HAP-1 (cell line): ENCODE measurements around the gene SLC22A9.
"Not testable (repeated sequence)": the region's sequence is repeated elsewhere in the genome, so short reads cannot be mapped to it uniquely, and the experiment has no call there.

Experiments used
- DNase-seq, 2 experiments: peaks; one replicate each; pipeline ENCODE4 v3.0.0-alpha.2; 2016 to 2020; ENCODE audit warnings: low spot score in 2 of 2
- H3K27me3 ChIP-seq: fragments of 250-450 bp; sonication (Bioruptor Pico); 2 replicates; pipeline ENCODE4 v1.5.1; 2020; ENCODE audit warnings: low read depth, mild to moderate bottlenecking, moderate library complexity
- H3K36me3 ChIP-seq: fragments of 250-450 bp; sonication (Bioruptor Pico); replicated peaks from 2 replicates; pipeline ENCODE4 v1.5.1; 2020; ENCODE audit warnings: mild to moderate bottlenecking
- H3K4me1 ChIP-seq: fragments of 250-450 bp; sonication (Bioruptor Pico); 2 replicates; pipeline ENCODE4 v1.5.1; 2020; ENCODE audit warnings: mild to moderate bottlenecking
- H3K4me3 ChIP-seq: fragments of 250-450 bp; sonication (Bioruptor Pico); 2 replicates; pipeline ENCODE4 v1.5.1; 2020; ENCODE audit warnings: mild to moderate bottlenecking, moderate library complexity
- H3K9me3 ChIP-seq: fragments of 250-450 bp; sonication (Bioruptor Pico); 2 replicates; pipeline ENCODE4 v1.5.1; 2020; ENCODE audit warnings: mild to moderate bottlenecking, moderate library complexity
- in situ Hi-C: fragments of 300-500 bp; cut with MboI; formaldehyde crosslinking; loops from 3 replicates; pipeline ENCODE4 v1.14.3; 2020; ENCODE audit warnings: low sequenced_read_pairs, inconsistent platforms, mixed read lengths

The SLC22A9 gene

DNA sequence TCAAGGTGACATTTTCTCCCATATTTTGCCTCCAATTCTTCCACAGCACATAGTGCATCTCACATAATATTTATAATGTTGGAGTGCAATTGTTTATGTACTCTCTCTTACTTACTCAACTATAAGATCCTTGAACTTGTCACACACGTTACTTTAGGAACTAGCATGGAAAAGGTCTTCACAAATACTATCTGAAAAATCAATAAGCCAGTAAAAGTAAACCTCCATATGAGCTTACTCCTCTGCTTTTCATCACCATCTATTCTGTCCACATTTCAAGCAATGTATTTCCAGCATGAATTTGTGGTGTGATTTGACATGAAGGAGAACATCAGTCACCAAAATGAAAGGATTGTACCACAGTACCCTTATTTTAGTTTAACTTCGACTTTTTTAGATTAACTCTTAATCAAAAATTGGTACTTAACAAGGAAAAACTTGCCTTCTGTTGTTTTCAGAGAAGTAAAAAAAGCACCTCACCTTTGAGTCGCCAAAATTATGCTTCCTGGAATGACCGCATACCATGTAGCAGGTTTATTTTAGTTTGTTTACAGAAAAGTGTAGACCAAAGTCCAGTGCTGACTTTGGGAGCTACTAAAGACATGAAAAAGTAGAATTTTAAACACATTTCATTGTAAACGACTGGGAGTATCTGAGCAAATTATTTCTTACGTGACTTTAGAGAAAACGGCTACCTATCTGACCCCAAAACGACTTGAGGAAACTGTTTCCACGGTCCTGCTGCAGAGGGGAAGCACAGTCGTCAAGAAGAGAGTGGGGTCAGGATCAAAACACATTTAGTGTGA, at the start of gene SLC22A9:
Gene SLC22A9 (plus strand): TSS at position 621 of the 806 bp plus-strand sequence. CDS start 272 bp downstream, outside the sequence.
- H3K4me1 ChIP-seq = no peaks in the 10 kb centered on the region
- H3K27me3 ChIP-seq = peaks cover 4% of the 10 kb centered on the region; the same call in 1 of the 2 replicates
- H3K36me3 ChIP-seq = no peaks in the 10 kb centered on the region
- in situ Hi-C loops = no loop called here
- H3K9me3 ChIP-seq = no peaks in the 10 kb centered on the region
- no peak within 1 kb of the TSS for H3K4me3 ChIP-seq
- DNase-seq = no peak

DNA sequence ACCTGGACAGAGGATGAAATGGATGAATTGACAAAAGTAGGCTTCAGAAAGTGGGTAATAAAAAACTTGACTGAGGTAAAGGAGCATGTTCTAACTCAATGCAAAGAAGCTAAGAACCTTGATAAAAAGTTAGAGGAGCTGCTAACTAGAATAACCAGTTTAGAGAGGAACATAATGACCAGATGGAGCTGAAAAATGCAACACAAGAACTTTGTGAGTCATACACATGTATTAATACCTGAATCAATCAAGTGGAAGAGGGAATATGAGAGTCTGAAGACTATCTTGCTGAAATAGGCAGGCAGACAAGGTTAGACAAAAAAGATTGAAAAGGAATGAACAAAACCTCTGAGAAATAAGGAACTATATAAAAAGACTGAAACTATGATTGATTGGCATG, 47.9 kb upstream of the SLC22A9 start:
- no peaks in the 10 kb centered on the region for H3K36me3 ChIP-seq
- no peak for DNase-seq
- no peaks in the 10 kb centered on the region for H3K4me1 ChIP-seq
- no peak overlapping the region for H3K4me3 ChIP-seq
- in situ Hi-C loops = no loop called here
- H3K9me3 ChIP-seq = no peaks in the 10 kb centered on the region
- H3K27me3 ChIP-seq = no peaks in the 10 kb centered on the region

DNA sequence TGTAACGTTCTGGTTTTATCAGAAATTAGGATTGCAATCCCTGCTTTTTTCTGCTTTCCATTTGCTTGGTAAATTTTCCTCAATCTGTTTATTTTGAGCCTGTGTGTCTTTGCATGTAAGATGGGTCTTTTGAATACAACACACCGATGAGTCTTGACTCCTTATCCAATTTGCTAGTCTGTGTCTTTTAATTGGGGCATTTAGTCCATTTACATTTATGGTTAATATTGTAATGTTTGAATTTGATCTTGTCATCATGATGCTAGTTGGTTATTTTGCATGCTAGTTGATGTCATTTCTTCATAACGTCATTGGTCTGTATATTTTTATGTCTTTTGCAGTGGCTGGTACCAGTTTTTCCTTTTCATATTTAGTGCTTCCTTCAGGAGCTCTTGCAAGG, 34.5 kb upstream of the SLC22A9 start:
- in situ Hi-C loops, H3K27me3 ChIP-seq, H3K4me3 ChIP-seq, H3K4me1 ChIP-seq, H3K36me3 ChIP-seq, DNase-seq, H3K9me3 ChIP-seq: not testable (repeated sequence)

DNA sequence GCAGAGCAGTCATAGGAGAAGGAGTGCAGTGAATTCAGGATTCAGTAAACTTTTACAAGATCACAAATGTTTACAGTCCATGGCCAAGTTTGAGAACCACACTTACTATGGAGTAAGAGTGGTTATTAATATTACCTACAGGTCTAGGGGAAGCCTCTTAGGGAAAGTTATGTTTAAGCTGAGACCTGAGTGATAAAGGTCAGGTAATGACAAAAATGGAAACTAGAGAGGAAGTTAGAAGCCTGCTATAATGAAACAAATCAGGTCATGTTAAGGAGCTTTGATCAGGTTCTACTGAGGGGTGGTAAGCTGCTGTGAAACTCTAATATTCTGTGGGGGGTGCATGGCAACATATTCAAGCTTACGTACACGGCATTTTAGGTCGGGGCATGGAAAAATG, 32.5 kb upstream of the SLC22A9 start:
- Histone ChIP-seq H3K36me3 (no peaks in the 10 kb centered on the region), H3K9me3 (no peaks in the 10 kb centered on the region), H3K4me3 (no peak overlapping the region), H3K4me1 (no peaks in the 10 kb centered on the region), H3K27me3 (no peaks in the 10 kb centered on the region)
- DNase-seq = no peak
- in situ Hi-C loops = no loop called here

DNA sequence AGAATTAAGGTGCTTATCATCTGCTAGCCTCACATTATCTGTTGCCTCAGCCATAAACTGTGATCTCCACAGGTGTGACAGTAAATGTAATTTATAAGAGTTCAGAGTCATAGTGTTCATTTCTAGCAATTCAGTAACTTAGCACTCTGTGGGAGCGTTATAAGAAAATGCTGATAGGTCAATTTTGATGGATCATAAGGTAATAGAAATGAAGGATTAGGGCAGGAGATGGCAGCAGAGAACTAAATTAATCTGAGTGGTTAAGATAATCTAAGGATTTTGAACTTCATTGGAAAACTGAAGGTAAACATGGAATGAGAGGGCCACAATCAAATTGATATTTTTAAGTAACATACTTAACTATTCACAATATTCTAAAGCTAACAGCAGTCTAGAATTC, 26.5 kb upstream of the SLC22A9 start:
- Histone ChIP-seq H3K4me3 (no peak overlapping the region), H3K9me3 (no peaks in the 10 kb centered on the region), H3K4me1 (no peaks in the 10 kb centered on the region), H3K27me3 (no peaks in the 10 kb centered on the region), H3K36me3 (no peaks in the 10 kb centered on the region)
- DNase-seq = no peak
- in situ Hi-C loops = no loop called here

DNA sequence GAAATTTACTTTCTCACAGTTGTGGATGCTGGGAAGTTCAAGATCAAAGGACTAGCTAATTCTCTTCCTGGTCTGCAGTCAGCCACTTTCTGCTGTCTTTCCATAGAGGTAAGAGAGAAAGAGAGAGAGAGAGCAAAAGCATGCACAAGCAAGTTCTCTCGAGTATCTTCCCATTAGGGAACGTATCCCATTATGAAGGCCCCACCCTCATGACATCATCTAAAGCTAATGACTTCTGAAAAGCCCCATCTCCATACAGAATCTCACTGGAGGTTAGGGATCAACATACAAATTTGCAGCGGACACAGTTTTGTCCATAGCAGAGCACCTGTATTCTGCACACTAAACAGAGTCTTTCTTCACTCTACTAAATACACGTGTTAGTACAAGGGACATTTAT, 17.4 kb upstream of the SLC22A9 start:
- H3K4me3 ChIP-seq = no peak overlapping the region
- H3K36me3 ChIP-seq = no peaks in the 10 kb centered on the region
- no peaks in the 10 kb centered on the region for H3K4me1 ChIP-seq
- DNase-seq = no peak
- in situ Hi-C loops = no loop called here
- no peaks in the 10 kb centered on the region for H3K9me3 ChIP-seq
- no peaks in the 10 kb centered on the region for H3K27me3 ChIP-seq

DNA sequence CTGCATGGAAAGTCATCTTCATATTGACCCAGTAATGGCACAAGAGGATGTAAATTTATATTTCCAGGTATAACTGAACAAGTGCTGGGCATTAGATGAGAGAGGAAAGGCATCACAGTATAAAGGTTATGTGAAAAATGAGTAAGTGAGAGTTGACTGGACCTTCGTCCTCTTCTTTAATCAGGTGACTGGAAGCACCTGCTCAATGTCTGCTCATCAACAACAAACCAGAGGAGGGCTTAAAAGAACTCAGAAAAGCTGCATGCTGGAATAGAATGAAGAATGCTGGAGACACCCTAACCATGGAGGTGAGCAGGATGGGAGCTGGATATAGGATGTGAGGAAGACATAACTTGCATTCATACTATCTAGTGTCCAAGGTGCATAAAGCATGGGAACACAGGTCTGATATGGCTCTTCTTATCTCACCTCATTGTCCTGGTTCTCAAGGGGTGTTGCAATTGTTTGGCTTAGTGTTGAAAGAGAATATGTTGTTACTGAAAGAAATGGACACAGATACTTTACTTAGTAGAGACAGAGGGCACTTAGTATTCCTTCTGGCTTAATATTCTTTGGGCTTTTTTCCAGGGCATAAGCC, 7.3 kb upstream of the SLC22A9 start:
- H3K36me3 ChIP-seq = no peaks in the 10 kb centered on the region
- H3K4me3 ChIP-seq = no peak overlapping the region
- no peaks in the 10 kb centered on the region for H3K27me3 ChIP-seq
- H3K9me3 ChIP-seq = no peaks in the 10 kb centered on the region
- in situ Hi-C loops = no loop called here
- no peaks in the 10 kb centered on the region for H3K4me1 ChIP-seq
- no peak for DNase-seq

DNA sequence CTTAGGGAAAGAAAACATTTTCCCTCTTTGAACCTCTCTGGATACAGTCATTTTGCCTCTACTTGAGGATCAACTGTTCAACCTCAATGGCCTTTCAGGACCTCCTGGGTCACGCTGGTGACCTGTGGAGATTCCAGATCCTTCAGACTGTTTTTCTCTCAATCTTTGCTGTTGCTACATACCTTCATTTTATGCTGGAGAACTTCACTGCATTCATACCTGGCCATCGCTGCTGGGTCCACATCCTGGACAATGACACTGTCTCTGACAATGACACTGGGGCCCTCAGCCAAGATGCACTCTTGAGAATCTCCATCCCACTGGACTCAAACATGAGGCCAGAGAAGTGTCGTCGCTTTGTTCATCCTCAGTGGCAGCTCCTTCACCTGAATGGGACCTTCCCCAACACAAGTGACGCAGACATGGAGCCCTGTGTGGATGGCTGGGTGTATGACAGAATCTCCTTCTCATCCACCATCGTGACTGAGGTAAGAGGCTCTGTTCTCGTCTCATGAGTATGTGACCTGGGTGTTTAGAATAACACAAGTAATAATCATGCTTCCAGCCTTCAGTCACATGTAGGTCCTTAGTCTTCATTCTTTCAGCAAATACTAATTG, 495 bp downstream of the SLC22A9 start:
- Histone ChIP-seq H3K9me3 (no peaks in the 10 kb centered on the region), H3K4me1 (no peaks in the 10 kb centered on the region), H3K36me3 (no peaks in the 10 kb centered on the region), H3K27me3 (peaks cover 5% of the 10 kb centered on the region; the same call in 1 of the 2 replicates), H3K4me3 (no peak overlapping the region)
- in situ Hi-C loops = no loop called here
- no peak for DNase-seq

DNA sequence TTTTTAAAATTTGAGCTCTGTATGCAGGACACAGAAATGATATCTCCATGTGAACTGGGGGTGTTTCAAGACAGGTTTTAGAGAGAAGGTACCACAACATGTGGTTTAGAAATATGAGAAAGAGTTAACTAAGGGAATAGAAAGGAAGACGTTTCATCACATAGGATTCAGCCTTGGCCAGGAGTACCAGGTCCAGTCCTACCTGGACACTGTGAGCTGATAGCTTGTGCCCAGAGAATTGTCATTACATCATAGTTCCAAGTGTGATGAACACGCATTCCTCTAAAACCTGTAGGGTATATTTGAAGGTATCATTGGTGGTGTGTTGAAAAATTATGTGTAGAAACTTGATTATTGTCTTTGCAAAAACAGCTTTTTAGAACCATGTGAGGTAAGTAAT, 1.8 kb downstream of the SLC22A9 start:
- no peak overlapping the region for H3K4me3 ChIP-seq
- DNase-seq = no peak
- H3K4me1 ChIP-seq = no peaks in the 10 kb centered on the region
- no peaks in the 10 kb centered on the region for H3K36me3 ChIP-seq
- in situ Hi-C loops = no loop called here
- peaks cover 5% of the 10 kb centered on the region; the same call in 1 of the 2 replicates for H3K27me3 ChIP-seq
- no peaks in the 10 kb centered on the region for H3K9me3 ChIP-seq

DNA sequence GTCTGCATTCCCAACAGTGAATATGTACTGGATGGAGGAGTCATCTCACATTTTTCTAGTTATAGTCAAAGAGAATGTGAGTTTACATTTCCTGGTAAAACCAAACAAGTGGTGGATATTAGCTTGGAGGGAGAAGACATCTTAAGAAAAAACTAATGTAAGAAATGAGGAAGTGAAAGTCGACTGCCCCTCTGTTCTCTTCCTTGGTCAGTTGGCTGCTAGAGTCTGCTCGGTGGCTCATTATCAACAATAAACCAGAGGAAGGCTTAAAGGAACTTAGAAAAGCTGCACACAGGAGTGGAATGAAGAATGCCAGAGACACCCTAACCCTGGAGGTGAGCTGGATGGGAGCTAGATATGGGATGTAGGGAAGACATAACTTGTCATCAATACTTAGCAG, 5.8 kb downstream of the SLC22A9 start:
- H3K9me3 ChIP-seq = no peaks in the 10 kb centered on the region
- H3K4me1 ChIP-seq = no peaks in the 10 kb centered on the region
- H3K36me3 ChIP-seq = no peaks in the 10 kb centered on the region
- in situ Hi-C loops = no loop called here
- no peak for DNase-seq
- H3K27me3 ChIP-seq = peaks cover 8% of the 10 kb centered on the region; the same call in 1 of the 2 replicates
- no peak overlapping the region for H3K4me3 ChIP-seq

DNA sequence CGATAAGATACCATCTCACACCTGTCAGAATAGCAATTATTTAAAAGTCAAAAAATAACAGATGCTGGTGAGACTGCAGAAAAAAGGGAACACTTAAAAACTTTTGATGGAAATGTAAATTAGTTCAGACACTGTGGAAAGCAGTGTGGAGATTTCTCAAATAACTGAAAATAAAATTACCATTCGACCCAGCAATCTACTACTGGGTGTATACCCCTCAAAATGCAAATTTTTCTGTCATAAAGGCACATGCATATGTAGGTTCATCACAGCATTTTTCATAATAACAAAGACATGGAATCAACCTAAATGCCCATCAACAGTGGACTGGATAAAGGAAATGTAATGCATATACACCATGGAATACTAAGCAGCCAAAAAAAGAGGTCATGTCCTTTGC, 10.5 kb downstream of the SLC22A9 start:
- Histone ChIP-seq H3K9me3 (no peaks in the 10 kb centered on the region), H3K4me3 (no peak overlapping the region), H3K27me3 (peaks cover 3% of the 10 kb centered on the region; the same call in 1 of the 2 replicates), H3K4me1 (no peaks in the 10 kb centered on the region), H3K36me3 (no peaks in the 10 kb centered on the region)
- DNase-seq = no peak
- in situ Hi-C loops = no loop called here

DNA sequence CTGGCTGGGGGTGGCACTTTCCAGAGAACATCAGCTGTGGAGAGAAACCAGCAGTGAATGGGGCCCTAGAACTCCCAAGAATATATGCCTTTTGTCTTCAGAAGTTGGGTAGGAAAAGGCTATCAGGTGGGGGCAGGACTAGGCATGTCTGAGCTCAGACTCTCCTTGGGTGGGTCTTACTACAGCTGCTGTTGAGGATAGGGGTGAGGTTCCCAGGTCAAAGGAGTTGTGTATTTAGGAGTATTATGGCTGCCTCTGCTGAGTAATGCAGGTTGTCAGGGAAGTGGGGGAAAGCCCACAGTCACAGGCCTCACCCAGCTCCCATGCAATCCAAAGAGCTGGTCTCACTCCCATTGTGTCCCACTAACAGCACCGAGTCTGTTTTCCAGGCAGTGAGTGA, 26.1 kb downstream of the SLC22A9 start:
- Histone ChIP-seq H3K36me3 (no peaks in the 10 kb centered on the region), H3K4me1 (no peaks in the 10 kb centered on the region), H3K27me3 (no peaks in the 10 kb centered on the region; the same call in none of the 2 replicates), H3K4me3 (no peak overlapping the region), H3K9me3 (no peaks in the 10 kb centered on the region)
- no peak for DNase-seq
- in situ Hi-C loops = no loop called here

DNA sequence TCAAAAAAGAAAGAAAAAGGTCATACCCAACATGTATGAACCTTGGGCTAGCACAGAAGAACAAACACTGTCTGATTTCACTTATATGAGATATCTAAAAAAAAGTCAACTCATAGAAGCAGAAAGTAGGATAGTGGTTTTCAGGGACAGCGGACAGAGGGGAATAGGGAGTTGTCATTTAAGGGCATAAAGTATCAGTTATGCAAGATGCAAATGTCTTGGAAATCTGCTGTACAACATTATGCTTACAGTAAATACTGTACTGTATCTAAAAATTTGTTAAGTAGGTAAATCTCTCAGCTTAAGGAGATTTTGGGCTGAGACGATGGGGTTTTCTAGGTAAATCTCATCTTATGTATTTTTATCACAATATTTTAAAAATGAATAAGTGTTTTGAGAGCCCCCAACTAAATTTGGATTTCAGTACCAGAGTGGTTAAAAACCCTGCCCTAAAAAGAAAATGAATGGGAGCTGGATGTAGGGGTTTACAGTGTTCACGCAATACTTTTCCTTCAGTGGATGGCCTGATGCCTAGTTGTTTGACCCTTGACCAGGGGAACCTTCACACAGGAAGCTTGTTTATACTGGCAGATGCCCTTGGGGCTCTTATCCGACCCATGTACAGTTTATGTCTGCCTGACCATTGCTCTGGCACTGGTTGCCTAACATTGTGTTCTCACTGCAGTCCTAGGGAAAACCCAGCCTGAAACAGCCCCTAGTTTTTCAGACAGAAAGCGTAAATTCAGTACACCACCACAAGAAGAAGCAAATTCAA, 34.8 kb downstream of the SLC22A9 start:
- DNase-seq = no peak
- no peaks in the 10 kb centered on the region for H3K4me1 ChIP-seq
- H3K9me3 ChIP-seq = no peaks in the 10 kb centered on the region
- no peak overlapping the region for H3K4me3 ChIP-seq
- H3K36me3 ChIP-seq = no peaks in the 10 kb centered on the region
- in situ Hi-C loops = no loop called here
- peaks cover 17% of the 10 kb centered on the region for H3K27me3 ChIP-seq
